Testis (tissue), 2 donors: ENCODE data around the gene ERBB4.

Experiments
- POLR2A ChIP-seq: fragments of 450-650 bp; IDR thresholded peaks from one replicate; pipeline ENCODE4 v1.6.1; 2017; ENCODE audit warnings: antibody characterized with exemption, mild to moderate bottlenecking, moderate library complexity
- TF ChIP-seq, protein P1 (sequence below), 3 experiments: fragments of 450-650 bp in 2 of 3; fragments of 200-600 bp in 1 of 3; sonication (generic) in 1 of 3; IDR thresholded peaks; one replicate each; pipeline ENCODE4 v1.5.1; 2016 to 2019; ENCODE audit warnings: antibody characterized with exemption in 3 of 3, mild to moderate bottlenecking in 2 of 3, moderate library complexity in 1 of 3

DNA sequence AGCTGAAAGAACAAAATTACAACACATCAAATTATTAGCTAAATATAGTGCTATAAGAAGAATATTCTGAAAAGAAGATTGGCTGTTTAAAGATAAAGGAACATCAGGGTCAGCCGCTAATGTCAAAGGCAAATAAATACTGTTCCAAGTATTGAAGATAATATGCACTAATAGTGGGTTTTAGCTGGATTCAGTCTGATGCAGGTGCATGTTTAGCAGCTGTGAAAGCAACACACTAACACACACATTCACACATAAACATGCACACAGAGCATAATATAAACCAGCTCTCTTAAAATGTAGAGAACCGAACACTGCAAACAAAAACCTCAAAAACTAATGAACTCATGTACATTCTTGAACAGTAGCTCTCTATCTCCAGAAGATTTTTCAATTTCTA is 634.6 kb downstream of the ERBB4 start:
- TF ChIP-seq, protein P1, sequence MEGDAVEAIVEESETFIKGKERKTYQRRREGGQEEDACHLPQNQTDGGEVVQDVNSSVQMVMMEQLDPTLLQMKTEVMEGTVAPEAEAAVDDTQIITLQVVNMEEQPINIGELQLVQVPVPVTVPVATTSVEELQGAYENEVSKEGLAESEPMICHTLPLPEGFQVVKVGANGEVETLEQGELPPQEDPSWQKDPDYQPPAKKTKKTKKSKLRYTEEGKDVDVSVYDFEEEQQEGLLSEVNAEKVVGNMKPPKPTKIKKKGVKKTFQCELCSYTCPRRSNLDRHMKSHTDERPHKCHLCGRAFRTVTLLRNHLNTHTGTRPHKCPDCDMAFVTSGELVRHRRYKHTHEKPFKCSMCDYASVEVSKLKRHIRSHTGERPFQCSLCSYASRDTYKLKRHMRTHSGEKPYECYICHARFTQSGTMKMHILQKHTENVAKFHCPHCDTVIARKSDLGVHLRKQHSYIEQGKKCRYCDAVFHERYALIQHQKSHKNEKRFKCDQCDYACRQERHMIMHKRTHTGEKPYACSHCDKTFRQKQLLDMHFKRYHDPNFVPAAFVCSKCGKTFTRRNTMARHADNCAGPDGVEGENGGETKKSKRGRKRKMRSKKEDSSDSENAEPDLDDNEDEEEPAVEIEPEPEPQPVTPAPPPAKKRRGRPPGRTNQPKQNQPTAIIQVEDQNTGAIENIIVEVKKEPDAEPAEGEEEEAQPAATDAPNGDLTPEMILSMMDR (IDR thresholded peaks at IDR 0.05): no peak
- TF ChIP-seq POLR2A: no peak
